ENCODE results near the gene FNDC3B.

GRCh38 chr3:172059532-172059931 lies 20.2 kb downstream of the FNDC3B start:
- TF ChIP-seq POLR2A (IDR thresholded peaks at IDR 0.05), result no peak
- TF ChIP-seq, protein P1, sequence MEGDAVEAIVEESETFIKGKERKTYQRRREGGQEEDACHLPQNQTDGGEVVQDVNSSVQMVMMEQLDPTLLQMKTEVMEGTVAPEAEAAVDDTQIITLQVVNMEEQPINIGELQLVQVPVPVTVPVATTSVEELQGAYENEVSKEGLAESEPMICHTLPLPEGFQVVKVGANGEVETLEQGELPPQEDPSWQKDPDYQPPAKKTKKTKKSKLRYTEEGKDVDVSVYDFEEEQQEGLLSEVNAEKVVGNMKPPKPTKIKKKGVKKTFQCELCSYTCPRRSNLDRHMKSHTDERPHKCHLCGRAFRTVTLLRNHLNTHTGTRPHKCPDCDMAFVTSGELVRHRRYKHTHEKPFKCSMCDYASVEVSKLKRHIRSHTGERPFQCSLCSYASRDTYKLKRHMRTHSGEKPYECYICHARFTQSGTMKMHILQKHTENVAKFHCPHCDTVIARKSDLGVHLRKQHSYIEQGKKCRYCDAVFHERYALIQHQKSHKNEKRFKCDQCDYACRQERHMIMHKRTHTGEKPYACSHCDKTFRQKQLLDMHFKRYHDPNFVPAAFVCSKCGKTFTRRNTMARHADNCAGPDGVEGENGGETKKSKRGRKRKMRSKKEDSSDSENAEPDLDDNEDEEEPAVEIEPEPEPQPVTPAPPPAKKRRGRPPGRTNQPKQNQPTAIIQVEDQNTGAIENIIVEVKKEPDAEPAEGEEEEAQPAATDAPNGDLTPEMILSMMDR (IDR thresholded peaks at IDR 0.05), result no peak

All from testis (tissue), 2 donors.